ENCODE results near the gene SFTPB.

- TF ChIP-seq CTCF (IDR thresholded peaks at IDR 0.05; ENCODE audit: poor library complexity, severe bottlenecking), result no peak
- TF ChIP-seq EZH2 (IDR thresholded peaks at IDR 0.05; ENCODE audit: borderline replicate concordance, insufficient read depth, low read length, poor library complexity, severe bottlenecking), result no peak
Observed at GRCh38 chr2:85662899-85663593, 5.0 kb downstream of the SFTPB start.
